HepG2 (cell line): ENCODE results near the gene SKIDA1. TPM values are rescaled to one million over a fixed set of nuclear protein-coding genes. Genes with fewer than 3 reads are reported as not detected.
A peak's percentile ranks its signal among the peaks of the same experiment; 100 is the strongest.

Experiments
- BCL3 ChIP-seq: sonication (generic); formaldehyde crosslinking; IDR thresholded peaks from 2 replicates; pipeline ENCODE4 v1.5.1; 2020; ENCODE audit warnings: mild to moderate bottlenecking, missing genetic modification reagents, moderate library complexity
- CEBPB ChIP-seq: IDR thresholded peaks from 2 replicates; pipeline ENCODE4 v1.6.1; 2011; ENCODE audit warnings: low read depth, low read length, improper control_type of control experiment, borderline replicate concordance
- CERS6 ChIP-seq: sonication (generic); formaldehyde crosslinking; IDR thresholded peaks from 2 replicates; pipeline ENCODE4 v1.5.0; 2020; ENCODE audit warnings: missing genetic modification reagents
- CSRNP2 ChIP-seq: sonication (generic); formaldehyde crosslinking; conservative IDR thresholded peaks from 2 replicates; pipeline ENCODE4 v1.8.0; 2022; ENCODE audit warnings: low read depth, missing genetic modification reagents
- E2F1 ChIP-seq: sonication (generic); formaldehyde crosslinking; IDR thresholded peaks from 2 replicates; pipeline ENCODE4 v1.5.0; 2020; ENCODE audit warnings: missing genetic modification reagents
- FOXJ3 ChIP-seq: sonication (generic); formaldehyde crosslinking; IDR thresholded peaks from 2 replicates; pipeline ENCODE4 v1.4.0; 2020; ENCODE audit warnings: missing genetic modification reagents, mild to moderate bottlenecking, borderline replicate concordance
- PRMT3 ChIP-seq: sonication (generic); formaldehyde crosslinking; IDR thresholded peaks from 2 replicates; pipeline ENCODE4 v1.8.1; 2022; ENCODE audit warnings: low read depth, mild to moderate bottlenecking, moderate library complexity, missing genetic modification reagents, borderline replicate concordance
- RFXAP ChIP-seq: sonication (generic); formaldehyde crosslinking; IDR thresholded peaks from 2 replicates; pipeline ENCODE4 v1.4.0; 2020; ENCODE audit warnings: missing genetic modification reagents, borderline replicate concordance
- ZNF275 ChIP-seq: sonication (generic); formaldehyde crosslinking; IDR thresholded peaks from 2 replicates; pipeline ENCODE4 v1.8.0; 2022; ENCODE audit warnings: missing genetic modification reagents, mild to moderate bottlenecking, inconsistent platforms, borderline replicate concordance
- ZNF318 ChIP-seq: sonication (generic); formaldehyde crosslinking; IDR thresholded peaks from 2 replicates; pipeline ENCODE4 v1.4.0; 2020; ENCODE audit warnings: mild to moderate bottlenecking, missing genetic modification reagents
- ZNF580 ChIP-seq: IDR thresholded peaks from 2 replicates; pipeline ENCODE4 v1.6.1; 2016; ENCODE audit warnings: low read depth, borderline replicate concordance
- polyA plus RNA-seq, 8 experiments: library from polyadenylated mRNA; depleted of rRNA in 3 of 8; stranded (reverse) in 7 of 8; unstranded in 1 of 8; fragments of >200 nt; fragmentation: Illumina TruSeq in 4 of 8; extraction: Trizol in 4 of 8; gene quantifications; 2 replicates each; pipeline versions ENCODE4 v1.2.1 to v1.2.3, GENCODE V29; 2011 to 2016; ENCODE audit warnings: low read depth in 4 of 8, missing spikeins in 1 of 8, mixed read lengths in 1 of 8; ENCODE audit not compliant: insufficient read depth in 1 of 8
- total RNA-seq, 5 experiments: library from RNA; depleted of rRNA; stranded (reverse); fragments of >200 nt; fragmentation: Illumina TruSeq; extraction: Trizol; gene quantifications; 2 replicates each; pipeline ENCODE4 v1.2.3, GENCODE V29; 2016; ENCODE audit warnings: low read depth in 1 of 5

The SKIDA1 gene
- total and polyA plus RNA-seq, 2 of the 13 experiments (the other 11 are each of a cell fraction or from before 2014, with no cell fraction given), result 0.73 to 1.5 TPM

- no peak for TF ChIP-seq E2F1 (CRISPR knock-in tag)
- no peak for TF ChIP-seq RFXAP (CRISPR knock-in tag)
- TF ChIP-seq CERS6 (CRISPR knock-in tag), result no peak
- TF ChIP-seq FOXJ3, result no peak
- peak; percentile 22; the same call in 1 of the 2 replicates for TF ChIP-seq PRMT3 (CRISPR knock-in tag)
- TF ChIP-seq CEBPB, result no peak
- TF ChIP-seq ZNF580, result no peak
- TF ChIP-seq ZNF318 (CRISPR knock-in tag), result no peak
- TF ChIP-seq ZNF275, result no peak
- TF ChIP-seq BCL3 (CRISPR knock-in tag), result no peak
- no peak for TF ChIP-seq CSRNP2 (CRISPR knock-in tag)
Measured at GRCh38 chr10:21506351-21506750, 19.1 kb downstream of the SKIDA1 start (continued).
